ENCODE results near the gene LHFPL6.

The LHFPL6 gene

DNA sequence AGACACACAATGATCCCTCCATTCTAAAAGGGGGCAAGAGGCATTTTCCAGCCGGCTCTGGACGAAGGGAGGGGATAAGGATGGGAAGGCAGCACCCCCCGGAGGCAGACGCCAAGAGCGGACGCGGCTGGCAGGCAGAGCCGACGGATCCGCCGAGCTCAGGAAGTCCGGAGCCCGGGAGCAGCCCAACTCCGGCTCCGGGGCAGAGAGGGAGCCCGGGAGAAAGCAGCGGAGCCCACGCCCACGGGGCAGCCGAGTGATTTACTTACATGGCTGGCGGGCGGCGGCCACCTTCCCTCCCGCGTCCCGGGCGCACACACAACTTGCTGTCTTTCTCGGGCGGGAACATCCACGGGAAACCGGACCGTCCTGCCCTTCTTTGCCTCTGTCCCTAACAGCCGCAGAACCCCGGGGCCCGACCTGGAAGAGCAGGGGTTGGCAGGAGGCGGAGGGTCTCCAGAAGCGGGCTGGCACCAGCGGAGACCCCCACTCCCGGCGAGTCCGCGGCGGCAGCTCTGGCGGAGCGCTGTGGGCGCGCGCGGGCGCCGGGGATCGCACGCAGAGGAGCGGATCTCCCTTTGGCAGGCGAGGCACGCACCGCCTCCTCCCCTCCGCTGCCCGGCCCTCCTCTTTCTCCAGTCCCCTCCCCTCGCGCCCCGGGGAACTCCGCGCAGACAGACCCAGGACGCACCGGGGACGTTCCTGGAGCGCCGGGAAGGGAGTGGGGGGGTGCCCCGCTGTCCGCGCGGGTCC, at the start of gene LHFPL6:
Gene LHFPL6, minus strand, starts transcription at position 580 of the 753 bp plus-strand sequence.
- peak; percentile 97 for ATAC-seq
- peak; percentile 76 for DNase-seq

GRCh38 chr13:39646122-39646521, 43.1 kb upstream of the LHFPL6 start:
- DNase-seq (no peak), ATAC-seq (no peak)

GRCh38 chr13:39641645-39642044, 38.7 kb upstream of the LHFPL6 start:
- no peak for ATAC-seq

DNA sequence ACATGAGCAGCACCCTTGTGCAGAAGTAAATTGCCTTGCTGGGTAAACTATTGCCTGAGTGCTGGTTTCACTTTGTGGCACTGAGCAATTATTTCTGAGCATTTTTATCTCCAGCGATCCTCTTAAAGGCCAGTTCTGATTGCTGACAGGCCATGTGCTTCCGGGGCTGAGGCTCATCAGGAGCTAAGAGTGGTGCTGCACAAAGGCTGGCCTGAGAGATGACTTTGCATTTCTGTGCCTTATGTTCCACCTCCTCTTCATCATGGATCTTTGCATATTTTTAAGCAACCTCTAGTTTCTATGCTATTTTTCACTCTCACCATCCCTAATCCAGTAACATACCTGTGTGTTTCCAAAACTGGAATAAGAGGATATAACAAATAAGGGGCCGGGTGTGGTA, 34.9 kb upstream of the LHFPL6 start:
- DNase-seq (no peak), ATAC-seq (no peak)

More at GRCh38 chr13:39641645-39642044, 38.7 kb upstream of the LHFPL6 start:
- DNase-seq = no peak

DNA sequence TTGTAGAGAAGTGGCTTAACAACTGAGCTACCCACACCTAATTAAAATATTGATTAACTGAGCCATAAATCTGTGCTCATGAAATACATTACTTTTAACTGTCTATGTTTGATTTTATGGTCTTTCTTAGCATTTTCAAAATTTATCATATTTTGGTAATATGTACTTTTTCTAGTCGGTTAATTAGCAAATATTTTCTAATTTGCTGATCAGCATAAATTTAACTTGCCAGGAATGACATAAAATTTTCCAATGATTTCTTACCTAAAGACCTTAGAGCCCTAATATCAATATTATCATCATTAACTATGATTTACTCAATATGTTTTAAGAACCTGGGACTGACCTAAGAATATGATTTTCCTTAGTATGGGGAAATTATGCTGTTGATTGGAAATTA, 32.6 kb upstream of the LHFPL6 start:
- no peak for ATAC-seq

DNA sequence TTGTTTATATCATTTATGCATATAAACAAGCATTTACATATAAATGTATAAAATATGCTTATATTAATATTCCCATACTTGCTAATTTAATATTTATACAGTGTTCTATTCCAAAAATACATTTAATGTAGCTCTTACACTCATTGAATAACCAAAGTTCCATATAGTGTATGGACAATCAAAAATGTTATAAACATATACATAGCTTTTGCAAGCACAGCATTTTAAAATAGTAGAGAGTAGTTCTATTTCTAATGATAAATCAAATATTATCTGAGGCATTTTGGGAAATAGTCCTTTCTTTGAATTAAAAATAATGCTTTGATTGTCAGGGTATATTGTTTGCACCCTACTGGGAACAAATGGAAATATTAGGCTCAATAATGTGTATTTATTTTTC, 30.0 kb upstream of the LHFPL6 start:
- ATAC-seq = no peak
- DNase-seq = no peak

More for the DNA sequence above, 32.6 kb upstream of the LHFPL6 start:
- DNase-seq = no peak

DNA sequence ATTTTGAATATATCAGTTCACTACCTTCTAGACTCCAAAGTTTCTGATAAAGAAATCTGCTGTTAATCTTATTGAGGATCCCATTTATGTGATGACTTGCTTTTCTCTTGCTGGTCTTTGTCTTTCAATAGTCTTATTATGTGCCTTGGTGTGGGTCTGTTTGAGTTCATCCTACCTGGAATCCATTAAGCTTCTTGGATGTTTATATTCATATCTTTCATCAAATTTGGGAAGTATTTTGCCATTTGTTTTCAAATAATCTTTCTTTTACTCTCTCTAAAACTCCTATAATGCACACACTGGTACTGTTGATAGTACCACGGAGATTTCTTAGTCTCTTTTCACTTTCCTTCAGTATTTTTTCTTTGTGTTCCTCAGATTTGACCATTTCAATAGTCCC, 28.3 kb upstream of the LHFPL6 start:
- DNase-seq (no peak), ATAC-seq (no peak)

GRCh38 chr13:39623466-39623865, 20.5 kb upstream of the LHFPL6 start:
- no peak for ATAC-seq
- no peak for DNase-seq

GRCh38 chr13:39618561-39618960, 15.6 kb upstream of the LHFPL6 start:
- ATAC-seq (no peak), DNase-seq (no peak)

DNA sequence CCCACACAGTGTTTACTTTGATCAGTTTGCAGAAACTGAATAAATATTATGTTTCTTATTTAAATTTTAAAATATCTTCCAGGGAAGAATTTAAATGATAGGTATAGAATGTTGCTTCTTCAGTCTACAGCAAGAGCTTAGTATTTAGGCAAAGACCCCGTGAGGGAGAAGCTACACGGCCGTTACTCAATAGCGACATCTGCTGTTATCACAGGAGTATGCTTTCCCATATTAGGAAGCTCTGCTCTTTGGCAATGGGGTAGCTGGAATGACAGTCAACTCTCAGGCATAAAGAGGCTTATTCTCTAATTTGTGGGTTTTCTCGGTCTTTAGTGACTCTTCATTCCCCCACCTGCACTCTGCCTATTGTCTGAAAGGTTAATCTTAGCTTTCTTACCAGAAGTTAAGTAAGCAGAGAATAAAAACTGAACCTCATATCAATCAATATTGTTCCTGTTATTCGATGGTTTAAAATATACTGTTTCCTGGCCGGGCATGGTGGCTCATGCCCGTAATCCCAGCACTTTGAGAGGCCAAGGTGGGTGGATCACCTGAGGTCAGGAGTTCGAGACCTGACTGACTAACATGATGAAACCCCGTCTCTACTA, 13.2 kb upstream of the LHFPL6 start:
- peak; percentile 37 for DNase-seq
- peak; percentile 68 for ATAC-seq

DNA sequence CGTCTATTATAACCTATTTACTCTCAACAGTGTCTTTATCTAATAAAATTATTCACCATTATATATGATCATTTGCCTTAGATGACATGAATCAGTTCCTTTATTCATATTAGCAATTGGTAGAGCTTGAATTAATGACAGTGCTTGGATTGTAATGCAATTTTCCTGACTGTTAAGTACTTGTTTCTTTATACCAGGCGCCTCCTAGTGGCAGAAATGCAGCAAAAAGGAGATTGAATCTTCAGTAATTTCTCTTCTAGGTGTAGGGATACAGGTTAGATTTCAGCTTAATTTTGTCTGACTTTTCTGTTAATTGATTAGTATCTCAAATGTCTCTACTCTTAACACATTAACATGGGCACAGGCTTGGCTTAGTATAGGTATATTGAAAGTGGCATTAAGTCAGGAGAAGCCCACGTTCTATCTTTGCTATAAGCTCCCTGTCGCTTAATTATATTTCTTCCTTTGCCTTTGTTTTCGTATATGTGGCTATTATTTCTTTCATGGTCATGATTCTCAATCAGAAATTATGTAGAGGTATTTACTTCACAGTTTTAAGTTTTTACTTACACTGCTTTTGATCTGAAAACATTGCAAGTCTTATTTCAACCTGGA, 9.1 kb upstream of the LHFPL6 start:
- peak; percentile 61 for DNase-seq
- no peak for ATAC-seq

GRCh38 chr13:39607876-39608275, 4.9 kb upstream of the LHFPL6 start:
- DNase-seq (no peak), ATAC-seq (no peak)

DNA sequence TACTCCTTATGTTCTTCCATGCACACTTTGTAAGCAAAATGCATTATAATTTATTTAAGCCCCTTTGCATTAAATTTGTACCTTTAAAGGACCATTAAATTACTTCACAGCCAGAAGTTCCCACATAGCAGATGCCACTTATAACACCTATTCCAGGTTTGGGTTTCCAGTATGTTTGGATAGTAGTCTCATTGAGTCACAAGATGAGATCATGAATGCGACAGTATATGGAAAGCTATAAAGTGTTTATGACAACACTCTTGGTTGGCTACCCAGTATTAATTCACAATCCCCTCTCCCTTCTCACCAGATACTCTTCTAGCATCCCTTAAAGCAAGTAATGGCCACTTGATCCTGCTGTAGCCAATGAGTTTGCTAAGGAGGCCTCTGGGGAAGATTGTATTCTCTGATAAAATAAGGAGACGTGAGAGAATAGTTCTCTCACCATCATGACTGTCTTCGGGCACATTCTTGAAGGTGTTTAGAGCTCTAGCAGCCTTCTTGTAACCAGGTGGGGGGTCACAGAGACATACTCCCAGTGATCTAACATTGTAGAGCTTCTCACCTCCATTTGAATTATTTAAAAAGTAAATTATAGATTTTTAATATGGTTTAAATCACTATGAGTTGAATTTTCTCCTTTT, 2.8 kb upstream of the LHFPL6 start:
- ATAC-seq (no peak), DNase-seq (no peak)

DNA sequence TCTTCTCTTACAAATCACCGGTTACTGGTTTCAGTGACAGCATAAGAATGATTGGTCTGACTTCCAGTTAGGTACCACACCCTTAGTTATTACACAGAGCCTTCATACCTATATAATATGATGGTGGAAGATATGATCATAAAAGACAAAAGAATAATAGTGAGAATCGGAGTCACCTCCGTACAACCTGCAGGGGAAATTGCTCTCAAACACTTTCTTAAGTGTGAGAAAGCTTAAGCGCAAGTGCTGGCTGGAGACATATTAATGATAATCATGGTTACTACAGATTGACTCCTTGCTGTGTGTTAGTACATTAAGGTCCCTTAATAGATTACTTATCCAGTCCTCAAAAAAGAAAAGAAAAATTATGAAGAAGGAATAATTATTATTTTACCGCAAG, 1.8 kb upstream of the LHFPL6 start:
- ATAC-seq (no peak), DNase-seq (no peak)

DNA sequence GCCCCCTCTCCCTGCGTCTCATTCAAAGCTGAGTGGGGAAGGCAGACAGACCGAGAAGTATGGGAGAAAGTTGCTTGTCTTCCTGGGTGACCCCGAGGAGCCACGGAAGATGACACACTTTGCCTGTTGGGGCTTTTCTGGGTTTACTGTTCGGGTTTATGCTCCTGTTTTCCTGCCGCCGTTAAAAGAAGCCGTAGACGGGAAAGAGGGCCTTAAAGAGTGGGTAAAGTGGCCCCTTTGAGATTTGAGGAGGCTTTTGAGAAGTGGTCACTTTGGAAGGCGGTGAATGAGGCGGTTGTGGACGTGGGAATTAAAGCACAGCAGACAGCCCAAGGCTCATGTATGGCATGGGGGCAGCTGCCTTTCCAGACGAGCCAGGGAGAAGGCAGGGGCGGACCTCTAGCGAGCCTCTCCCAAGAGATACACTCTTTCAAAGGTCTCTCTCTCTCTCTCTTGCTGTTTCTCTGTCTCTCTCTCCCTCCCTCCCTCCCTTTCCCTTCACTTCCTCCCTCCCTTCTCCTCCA, 493 bp upstream of the LHFPL6 start:
- DNase-seq (no peak), ATAC-seq (peak; percentile 47)

GRCh38 chr13:39602277-39602613, 748 bp downstream of the LHFPL6 start:
- DNase-seq (no peak), ATAC-seq (no peak)

- DNase-seq = no peak
- ATAC-seq = no peak
These were observed 1.4 kb downstream of the LHFPL6 start for GRCh38 chr13:39601636-39602035.

- no peak for DNase-seq
These were observed 2.2 kb downstream of the LHFPL6 start for GRCh38 chr13:39600766-39601165.

DNA sequence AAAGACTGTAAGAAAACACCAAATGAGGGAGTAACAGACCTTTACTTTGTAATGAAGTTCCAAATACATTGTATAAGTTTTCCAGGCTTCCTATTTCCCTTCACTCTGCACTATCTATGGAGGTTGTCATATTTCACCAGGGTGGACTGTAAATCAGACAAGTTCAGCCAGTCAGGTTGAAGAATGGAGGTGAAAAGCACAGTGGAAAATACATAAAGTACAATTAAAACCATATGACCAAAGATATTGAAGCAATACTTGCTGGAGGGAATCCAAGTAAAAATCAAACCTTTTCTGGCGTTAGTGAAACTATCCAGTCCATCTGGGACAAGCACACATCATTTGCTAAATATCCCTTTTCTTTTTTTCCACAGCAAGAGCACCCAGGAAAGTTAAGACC, 3.2 kb downstream of the LHFPL6 start:
- DNase-seq (no peak), ATAC-seq (no peak)

More at GRCh38 chr13:39600766-39601165, 2.2 kb downstream of the LHFPL6 start:
- no peak for ATAC-seq

- ATAC-seq (no peak), DNase-seq (no peak)
These were observed 4.0 kb downstream of the LHFPL6 start for GRCh38 chr13:39599012-39599411.

- DNase-seq (no peak), ATAC-seq (no peak)
These were observed 5.2 kb downstream of the LHFPL6 start for GRCh38 chr13:39597838-39598237.

DNA sequence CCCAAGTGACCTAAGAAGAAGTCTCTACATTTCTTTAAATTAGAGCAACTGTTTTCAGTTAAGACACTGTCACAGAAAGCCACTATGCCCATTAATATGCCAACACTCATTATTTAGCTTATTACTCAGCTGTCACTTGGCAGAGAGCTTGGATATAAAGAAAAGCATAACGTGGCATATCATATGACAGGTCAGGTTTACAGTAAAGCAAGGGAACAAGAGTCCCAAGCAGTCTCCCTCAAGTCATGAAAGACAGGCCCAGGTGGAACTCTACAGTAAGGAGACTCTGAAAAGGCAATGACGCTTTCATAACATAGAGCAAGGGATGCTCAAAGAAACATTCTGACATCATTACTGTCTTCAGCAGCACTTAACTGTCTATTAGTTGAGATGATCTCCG, 6.3 kb downstream of the LHFPL6 start:
- ATAC-seq (no peak), DNase-seq (no peak)

GRCh38 chr13:39596176-39596575, 6.8 kb downstream of the LHFPL6 start:
- ATAC-seq = no peak
- no peak for DNase-seq

All from stimulated activated naive CD8-positive, alpha-beta T cell treated with anti-CD3 and anti-CD28 coated beads, Interleukin-15, Interleukin-2, amounts not matched to agents 100 U/mL and 50 U/mL, for 24 hours (primary cell).